Uterus (tissue), 4 donors: ENCODE measurements around the gene RASSF7. TPM values are rescaled to one million over a fixed set of nuclear protein-coding genes. Genes with fewer than 3 reads are reported as not detected.

ENCODE experiments used
- DNase-seq, 2 donors: peaks; one replicate each; pipeline ENCODE4 v3.0.0-alpha.2; 2019 to 2020
- H3K27ac ChIP-seq, 2 donors: fragments of 200-600 bp; sonication (generic); 1 replicate in 1 of 2; 2 replicates in 1 of 2; pipeline ENCODE4 v1.5.1; 2016 to 2018
- H3K27me3 ChIP-seq, 2 donors: fragments of 200-600 bp; sonication (generic); one replicate each; pipeline ENCODE4 v1.5.1; 2018 to 2019; ENCODE audit warnings: control low read depth in 1 of 2
- H3K36me3 ChIP-seq, 2 donors: fragments of 200-600 bp; sonication (generic); one replicate each; pipeline ENCODE4 v1.5.1; 2019; ENCODE audit warnings: control low read depth in 1 of 2
- H3K4me1 ChIP-seq, 2 donors: fragments of 200-600 bp; sonication (generic); one replicate each; pipeline ENCODE4 v1.5.1; 2018 to 2019; ENCODE audit warnings: control low read depth in 1 of 2
- H3K4me3 ChIP-seq, 2 donors: fragments of 200-600 bp; sonication (generic); 1 replicate in 1 of 2; 2 replicates in 1 of 2; pipeline ENCODE4 v1.5.1; 2018 to 2019; ENCODE audit warnings: mild to moderate bottlenecking in 1 of 2
- H3K9me3 ChIP-seq, 2 donors: fragments of 200-600 bp; sonication (generic); one replicate each; pipeline ENCODE4 v1.5.1; 2019; ENCODE audit warnings: control low read depth in 1 of 2
- CTCF ChIP-seq, 4 experiments: fragments of 200-600 bp in 2 of 4; fragments of 450-650 bp in 2 of 4; sonication (generic) in 2 of 4; IDR thresholded peaks; one replicate each; pipeline ENCODE4 v1.5.1; 2016 to 2019; ENCODE audit warnings: antibody characterized with exemption in 4 of 4, mild to moderate bottlenecking in 2 of 4, moderate library complexity in 1 of 4
- POLR2A ChIP-seq, 2 donors: fragments of 450-650 bp; IDR thresholded peaks; one replicate each; pipeline ENCODE4 v1.6.1; 2016; ENCODE audit warnings: antibody characterized with exemption in 2 of 2, mild to moderate bottlenecking in 1 of 2, moderate library complexity in 1 of 2
- intact Hi-C: fragments of 100-400 bp; cut with DNase I; formaldehyde crosslinking; loops from one replicate; pipeline ENCODE4 v1.15.1; 2023; ENCODE audit warnings: low total_unique reads
- total RNA-seq, 4 donors: library from RNA; depleted of rRNA in 3 of 4; stranded (reverse); fragments of >200 nt in 3 of 4; gene quantifications; one replicate each; pipeline versions ENCODE4 v1.1.0 to v1.2.4, GENCODE V29; 2014 to 2023
- donor health status: DM: yes; HTN: yes; CAD: no.

The RASSF7 gene
- total RNA-seq, 4 donors from 2014 or later: 0.59 to 13.1 (median 8.0) TPM

- Histone ChIP-seq H3K27ac (no peak overlapping the region), H3K36me3 (no peaks in the 10 kb centered on the region), H3K9me3 (no peaks in the 10 kb centered on the region), H3K4me1 (peaks cover 0 to 22% of the 10 kb centered on the region in 2 donors), H3K27me3 (peaks cover 25 to 27% of the 10 kb centered on the region in 2 donors), H3K4me3 (no peak overlapping the region)
- intact Hi-C loops: loop anchor here (5.0 kb wide), 1 partner anchor 166 kb away; no protein-coding TSS in a partner anchor
- no peak for TF ChIP-seq CTCF (IDR thresholded peaks at IDR 0.05)
- TF ChIP-seq POLR2A (IDR thresholded peaks at IDR 0.05): no peak
- DNase-seq: no peak
Observed at GRCh38 chr11:556662-557256, 4.0 kb upstream of the RASSF7 start.

GRCh38 chr11:557328-558132, 3.2 kb upstream of the RASSF7 start:
- Histone ChIP-seq H3K9me3 (no peaks in the 10 kb centered on the region), H3K4me1 (peaks cover 0 to 22% of the 10 kb centered on the region in 2 donors), H3K27ac (no peak overlapping the region), H3K27me3 (peaks cover 20 to 27% of the 10 kb centered on the region in 2 donors), H3K36me3 (no peaks in the 10 kb centered on the region), H3K4me3 (no peak overlapping the region)
- intact Hi-C loops: loop anchor here (5.0 kb wide), 1 partner anchor 165 kb away; no protein-coding TSS in a partner anchor
- TF ChIP-seq CTCF (IDR thresholded peaks at IDR 0.05) (no peak), POLR2A (IDR thresholded peaks at IDR 0.05) (no peak)
- DNase-seq: no peak

DNA sequence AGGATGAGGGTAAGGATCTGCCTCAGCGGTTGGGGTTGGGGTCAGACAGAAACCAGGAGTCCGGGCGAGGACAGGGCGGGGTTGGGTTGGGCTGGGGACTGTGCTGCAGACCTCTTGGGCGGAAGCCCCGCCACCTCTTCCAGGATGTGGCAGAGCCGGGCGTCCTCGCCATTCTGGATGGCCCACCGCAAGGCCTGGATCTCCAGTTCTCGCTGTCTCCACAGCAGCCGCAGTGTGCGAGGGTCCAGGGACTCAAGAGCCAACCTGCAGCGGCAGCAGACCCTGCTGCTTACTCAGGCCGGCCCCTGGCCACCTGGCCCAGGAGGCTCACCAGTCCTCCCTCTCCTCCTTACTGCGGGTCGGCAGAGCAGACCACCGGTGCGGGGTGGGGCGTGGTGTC, 2.3 kb upstream of the RASSF7 start:
- Histone ChIP-seq H3K36me3 (no peaks in the 10 kb centered on the region), H3K27ac (no peak overlapping the region), H3K9me3 (no peaks in the 10 kb centered on the region), H3K4me1 (peaks cover 0 to 22% of the 10 kb centered on the region in 2 donors), H3K4me3 (no peak overlapping the region), H3K27me3 (peaks cover 11 to 20% of the 10 kb centered on the region in 2 donors)
- no peak for TF ChIP-seq POLR2A (IDR thresholded peaks at IDR 0.05)
- no peak for TF ChIP-seq CTCF (IDR thresholded peaks at IDR 0.05)
- no peak for DNase-seq
- intact Hi-C loops: loop anchor here (5.0 kb wide), 1 partner anchor 164 kb away; no protein-coding TSS in a partner anchor

DNA sequence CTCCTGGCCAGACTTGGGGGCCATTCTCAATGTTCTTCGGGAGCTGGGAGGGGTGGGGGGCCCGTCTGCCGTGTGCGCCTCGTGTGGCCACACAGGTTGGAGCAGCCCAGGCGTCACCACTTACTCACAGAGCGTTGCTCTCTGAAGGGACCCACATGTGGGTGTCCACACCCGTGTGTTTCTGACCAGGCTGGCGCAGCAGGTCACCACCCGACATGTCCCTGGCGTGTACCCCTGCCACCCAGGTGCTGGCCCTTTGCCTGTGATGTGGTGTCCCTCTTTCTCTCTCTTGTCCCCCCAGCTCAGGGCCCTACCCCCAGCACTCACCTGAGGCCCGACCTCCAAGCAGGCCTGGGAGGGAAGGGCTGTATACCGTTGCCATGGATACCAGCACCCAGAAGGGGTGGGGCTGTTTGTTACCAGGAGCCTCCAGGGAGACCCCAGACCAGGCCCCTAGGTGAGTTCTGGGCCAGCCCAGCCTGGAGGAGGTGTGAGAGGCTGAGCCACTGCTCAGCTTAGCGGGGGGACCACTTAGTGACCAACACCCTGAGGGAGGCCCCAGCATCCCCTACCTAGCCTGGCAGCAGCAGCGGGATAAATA, 1.6 kb upstream of the RASSF7 start:
- H3K27ac ChIP-seq: no peak overlapping the region
- H3K4me3 ChIP-seq: no peak overlapping the region
- TF ChIP-seq POLR2A (IDR thresholded peaks at IDR 0.05) (no peak), CTCF (IDR thresholded peaks at IDR 0.05) (no peak)
- peaks cover 0 to 22% of the 10 kb centered on the region in 2 donors for H3K4me1 ChIP-seq
- no peak for DNase-seq
- intact Hi-C loops: loop anchor here (5.0 kb wide), 1 partner anchor 163 kb away; no protein-coding TSS in a partner anchor
- no peaks in the 10 kb centered on the region for H3K36me3 ChIP-seq
- peaks cover 5 to 14% of the 10 kb centered on the region in 2 donors for H3K27me3 ChIP-seq
- H3K9me3 ChIP-seq: no peaks in the 10 kb centered on the region
